Panc1 (cell line): ENCODE measurements around the gene NNT. TPM values are rescaled to one million over a fixed set of nuclear protein-coding genes. Genes with fewer than 3 reads are reported as not detected.
A peak's percentile ranks its signal among the peaks of the same experiment; 100 is the strongest.
"Not testable (repeated sequence)": the region's sequence is repeated elsewhere in the genome, so short reads cannot be mapped to it uniquely, and the experiment has no call there.

Source experiments
- ATAC-seq: fragments of 200-7000 bp; cut with Tn5 transposase; 2 replicates; pipeline ENCODE4 v1.9.1; 2020; ENCODE audit warnings: mild to moderate bottlenecking, moderate library complexity
- BruUV-seq: library from RNA; stranded (reverse); fragments of 400-500 nt; replicated peaks from 2 replicates; lab custom pipeline; 2021; lab: Mats Ljungman, UMichigan
- CTCF ChIA-PET: fragments of 300-600 bp; sonication (Branson Sonifier 250); formaldehyde crosslinking; loops from one replicate; lab custom pipeline; 2022; ENCODE audit warnings: antibody characterized with exemption; lab: Charles Lee
- POLR2A ChIA-PET: fragments of 300-600 bp; sonication (Branson Sonifier 250); formaldehyde crosslinking; loops from one replicate; lab custom pipeline; 2022; ENCODE audit warnings: antibody characterized with exemption; lab: Charles Lee
- DNase-seq: peaks from one replicate; pipeline ENCODE4 v3.0.0-alpha.2; 2010; ENCODE audit warnings: low read depth, low spot score
- H3K27ac ChIP-seq: 2 replicates; pipeline ENCODE4 v1.5.1; 2011; ENCODE audit warnings: mild to moderate bottlenecking, low read length, inconsistent platforms
- H3K27me3 ChIP-seq: fragments of 200-500 bp; sonication (Bioruptor generic); 2 replicates; pipeline ENCODE4 v1.6.0; 2014; ENCODE audit warnings: low read length, inconsistent platforms; ENCODE audit not compliant: control insufficient read depth, insufficient read depth
- H3K36me3 ChIP-seq: fragments of 200-500 bp; sonication (Bioruptor generic); 2 replicates; pipeline ENCODE4 v1.5.1; 2014; ENCODE audit warnings: inconsistent platforms, mild to moderate bottlenecking, low read length, moderate library complexity; ENCODE audit not compliant: control insufficient read depth, insufficient read depth
- H3K4me1 ChIP-seq: 2 replicates; pipeline ENCODE4 v1.5.1; 2011; ENCODE audit warnings: inconsistent platforms, mild to moderate bottlenecking, low read length, moderate library complexity; ENCODE audit not compliant: control insufficient read depth, insufficient read depth
- H3K4me3 ChIP-seq, 2 experiments: 2 replicates each; pipeline ENCODE4 v1.5.1; 2011 to 2012; ENCODE audit warnings: low read depth in 2 of 2, low read length in 2 of 2, mild to moderate bottlenecking in 2 of 2, inconsistent platforms in 1 of 2, moderate library complexity in 1 of 2
- H3K9me3 ChIP-seq: fragments of 200-500 bp; sonication (Bioruptor generic); 2 replicates; pipeline ENCODE4 v1.5.1; 2014; ENCODE audit warnings: low read depth, mild to moderate bottlenecking, inconsistent platforms, low read length, moderate library complexity; ENCODE audit not compliant: control insufficient read depth, insufficient read depth
- POLR2AphosphoS5 ChIP-seq: IDR thresholded peaks from 2 replicates; pipeline ENCODE4 v1.6.1; 2012; ENCODE audit warnings: mild to moderate bottlenecking, low read depth, low read length, moderate library complexity
- REST ChIP-seq, 2 experiments: IDR thresholded peaks; 2 replicates each; pipeline ENCODE4 v1.6.1; 2011 to 2012; ENCODE audit warnings: low read depth in 2 of 2, control low read depth in 1 of 2, low read length in 1 of 2, mild to moderate bottlenecking in 1 of 2, moderate library complexity in 1 of 2; ENCODE audit not compliant: insufficient read depth in 1 of 2
- SIN3A ChIP-seq: IDR thresholded peaks from 2 replicates; pipeline ENCODE4 v1.6.1; 2012; ENCODE audit warnings: low read depth, mild to moderate bottlenecking, low read length, moderate library complexity, borderline replicate concordance; ENCODE audit not compliant: insufficient read depth
- TCF7L2 ChIP-seq: IDR thresholded peaks from 2 replicates; pipeline ENCODE4 v1.6.1; 2011; ENCODE audit warnings: mild to moderate bottlenecking, low read depth, low read length, inconsistent platforms
- in situ Hi-C: cut with HindIII; loops from 2 replicates; pipeline ENCODE4 v1.10.0; 2016; ENCODE audit warnings: low sequenced_read_pairs, low pct_unique_long_range_greater_than_20kb
- intact Hi-C: fragments of 100-400 bp; cut with micrococcal nuclease; formaldehyde crosslinking; loops from one replicate; pipeline ENCODE4 v1.10.0; 2022; ENCODE audit not compliant: unreplicated experiment
- total RNA-seq: library from RNA; stranded (reverse); gene quantifications from one replicate; pipeline ENCODE4 v1.2.1, GENCODE V29; 2021; ENCODE audit not compliant: unreplicated experiment
- TF ChIP-seq, protein P1 (sequence below): fragments of 450-650 bp; IDR thresholded peaks from 2 replicates; pipeline ENCODE4 v1.5.1; 2017; ENCODE audit warnings: mild to moderate bottlenecking

Gene NNT
- total RNA-seq, 1 experiment from 2014 or later = 78.7 TPM

- TF ChIP-seq POLR2AphosphoS5 (no peak), SIN3A (no peak), TCF7L2 (no peak), REST (IDR thresholded peaks at IDR 0.05; ENCODE audit: insufficient read depth in 1 of 2, low read depth in 2 of 2, low read length in 1 of 2) (no peak)
- TF ChIP-seq, protein P1, sequence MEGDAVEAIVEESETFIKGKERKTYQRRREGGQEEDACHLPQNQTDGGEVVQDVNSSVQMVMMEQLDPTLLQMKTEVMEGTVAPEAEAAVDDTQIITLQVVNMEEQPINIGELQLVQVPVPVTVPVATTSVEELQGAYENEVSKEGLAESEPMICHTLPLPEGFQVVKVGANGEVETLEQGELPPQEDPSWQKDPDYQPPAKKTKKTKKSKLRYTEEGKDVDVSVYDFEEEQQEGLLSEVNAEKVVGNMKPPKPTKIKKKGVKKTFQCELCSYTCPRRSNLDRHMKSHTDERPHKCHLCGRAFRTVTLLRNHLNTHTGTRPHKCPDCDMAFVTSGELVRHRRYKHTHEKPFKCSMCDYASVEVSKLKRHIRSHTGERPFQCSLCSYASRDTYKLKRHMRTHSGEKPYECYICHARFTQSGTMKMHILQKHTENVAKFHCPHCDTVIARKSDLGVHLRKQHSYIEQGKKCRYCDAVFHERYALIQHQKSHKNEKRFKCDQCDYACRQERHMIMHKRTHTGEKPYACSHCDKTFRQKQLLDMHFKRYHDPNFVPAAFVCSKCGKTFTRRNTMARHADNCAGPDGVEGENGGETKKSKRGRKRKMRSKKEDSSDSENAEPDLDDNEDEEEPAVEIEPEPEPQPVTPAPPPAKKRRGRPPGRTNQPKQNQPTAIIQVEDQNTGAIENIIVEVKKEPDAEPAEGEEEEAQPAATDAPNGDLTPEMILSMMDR = no peak
- intact Hi-C loops = no loop called here
- no peaks in the 10 kb centered on the region for H3K36me3 ChIP-seq
- no peak for ATAC-seq
- ChIA-PET POLR2A (no interaction called here), CTCF (interaction anchor here (0.6 kb wide), 1 partner anchor 512 kb away, joined by 5 read pairs; no protein-coding TSS in a partner anchor)
- no peaks in the 10 kb centered on the region for H3K27me3 ChIP-seq
- no peaks in the 10 kb centered on the region for H3K9me3 ChIP-seq
- in situ Hi-C loops = no loop called here
- peak overlapping the region; percentile 36; the same call in 1 of the 2 replicates for H3K27ac ChIP-seq
- BruUV-seq = no TSS peak
- H3K4me1 ChIP-seq = peaks cover 15% of the 10 kb centered on the region
- H3K4me3 ChIP-seq = no peak overlapping the region
- DNase-seq = no peak
Observed at GRCh38 chr5:43573058-43573457, 29.9 kb upstream of the NNT start.

DNA sequence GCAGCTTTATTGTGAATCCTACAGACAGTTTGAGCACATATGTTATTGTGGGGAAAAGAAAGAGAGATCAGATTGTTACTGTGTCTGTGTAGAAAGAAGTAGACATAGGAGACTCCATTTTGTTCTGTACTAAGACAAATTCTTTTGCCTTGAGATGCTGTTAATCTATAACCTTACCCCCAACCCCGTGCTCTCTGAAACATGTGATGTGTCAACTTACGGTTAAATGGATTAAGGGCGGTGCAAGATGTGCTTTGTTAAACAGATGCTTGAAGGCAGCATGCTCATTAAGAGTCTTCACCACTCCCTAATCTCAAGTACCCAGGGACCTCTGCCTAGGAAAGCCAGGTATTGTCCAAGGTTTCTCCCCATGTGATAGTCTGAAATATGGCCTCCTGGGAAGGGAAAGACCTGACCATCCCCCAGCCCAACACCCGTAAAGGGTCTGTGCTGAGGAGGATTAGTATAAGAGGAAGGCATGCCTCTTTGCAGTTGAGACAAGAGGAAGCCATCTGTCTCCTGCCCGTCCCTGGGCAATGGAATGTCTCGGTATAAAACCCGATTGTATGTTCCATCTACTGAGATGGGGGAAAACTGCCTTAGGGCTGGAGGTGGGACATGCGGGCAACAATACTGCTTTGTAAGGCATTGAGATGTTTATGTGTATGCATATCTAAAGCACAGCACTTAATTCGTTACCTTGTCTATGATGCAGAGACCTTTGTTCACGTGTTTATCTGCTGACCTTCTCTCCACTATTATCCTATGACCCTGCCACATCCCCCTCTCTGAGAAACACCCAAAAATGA lies 22.4 kb upstream of the NNT start:
- H3K4me1 ChIP-seq, H3K9me3 ChIP-seq, BruUV-seq, DNase-seq, intact Hi-C loops, H3K27ac ChIP-seq, H3K27me3 ChIP-seq, in situ Hi-C loops, H3K4me3 ChIP-seq, H3K36me3 ChIP-seq, POLR2A ChIA-PET, CTCF ChIA-PET, ATAC-seq: not testable (repeated sequence)

GRCh38 chr5:43581398-43581797 lies 21.6 kb upstream of the NNT start:
- Histone ChIP-seq H3K36me3 (no peaks in the 10 kb centered on the region), H3K4me1 (no peaks in the 10 kb centered on the region), H3K27ac (no peak overlapping the region), H3K4me3 (no peak overlapping the region), H3K27me3 (no peaks in the 10 kb centered on the region), H3K9me3 (no peaks in the 10 kb centered on the region)
- TF ChIP-seq REST (IDR thresholded peaks at IDR 0.05; ENCODE audit: insufficient read depth in 1 of 2, low read depth in 2 of 2, low read length in 1 of 2) (no peak), POLR2AphosphoS5 (no peak), TCF7L2 (no peak), SIN3A (no peak)
- TF ChIP-seq, protein P1 = no peak
- BruUV-seq = TSS peak; percentile 30
- ChIA-PET CTCF (no interaction called here), POLR2A (no interaction called here)
- DNase-seq (no peak), ATAC-seq (no peak)
- in situ Hi-C loops = no loop called here
- intact Hi-C loops = no loop called here
